HepG2 (cell line): ENCODE results near the gene LHPP. TPM values are rescaled to one million over a fixed set of nuclear protein-coding genes. Genes with fewer than 3 reads are reported as not detected.

Experiments used
- DZIP1 ChIP-seq: sonication (generic); formaldehyde crosslinking; IDR thresholded peaks from 2 replicates; pipeline ENCODE4 v1.5.0; 2020; ENCODE audit warnings: mild to moderate bottlenecking, missing genetic modification reagents
- FOSL2 ChIP-seq: sonication (generic); formaldehyde crosslinking; IDR thresholded peaks from 2 replicates; pipeline ENCODE4 v1.4.0; 2020; ENCODE audit warnings: missing genetic modification reagents
- GATA4 ChIP-seq: sonication (generic); IDR thresholded peaks from 2 replicates; pipeline ENCODE4 v1.6.1; 2016; ENCODE audit warnings: antibody characterized with exemption, low read depth, borderline replicate concordance
- GATAD1 ChIP-seq: IDR thresholded peaks from 2 replicates; pipeline ENCODE4 v1.6.1; 2016; ENCODE audit warnings: missing genetic modification reagents, missing compliant biosample characterization
- HCFC1 ChIP-seq: fragments of 150-350 bp; IDR thresholded peaks from 2 replicates; pipeline ENCODE4 v1.6.1; 2014; ENCODE audit warnings: low read depth, low read length
- MAZ ChIP-seq, 2 experiments: sonication (generic) in 1 of 2; formaldehyde crosslinking in 1 of 2; IDR thresholded peaks; 2 replicates each; pipeline versions ENCODE4 v1.5.0 to v1.6.1; 2012 to 2020; ENCODE audit warnings: low read depth in 2 of 2, mild to moderate bottlenecking in 2 of 2, borderline replicate concordance in 1 of 2, improper control_type of control experiment in 1 of 2, low read length in 1 of 2, missing genetic modification reagents in 1 of 2, moderate library complexity in 1 of 2
- MED13 ChIP-seq: sonication (generic); formaldehyde crosslinking; IDR thresholded peaks from 2 replicates; pipeline ENCODE4 v1.5.0; 2020; ENCODE audit warnings: missing genetic modification reagents
- PRDM15 ChIP-seq: sonication (generic); formaldehyde crosslinking; IDR thresholded peaks from 2 replicates; pipeline ENCODE4 v1.4.0; 2020; ENCODE audit warnings: missing genetic modification reagents
- SMYD3 ChIP-seq: sonication (generic); formaldehyde crosslinking; IDR thresholded peaks from 2 replicates; pipeline ENCODE4 v1.8.1; 2023; ENCODE audit warnings: mild to moderate bottlenecking, missing genetic modification reagents
- TBX3 ChIP-seq: fragments of 450-650 bp; IDR thresholded peaks from 2 replicates; pipeline ENCODE4 v1.6.1; 2017; ENCODE audit warnings: antibody characterized with exemption, mild to moderate bottlenecking, inconsistent platforms, borderline replicate concordance
- TMF1 ChIP-seq: sonication (generic); formaldehyde crosslinking; IDR thresholded peaks from 2 replicates; pipeline ENCODE4 v1.8.1; 2022; ENCODE audit warnings: low read depth, missing genetic modification reagents
- ZBTB7B ChIP-seq: sonication (generic); formaldehyde crosslinking; IDR thresholded peaks from 2 replicates; pipeline ENCODE4 v1.4.0; 2020; ENCODE audit warnings: missing genetic modification reagents
- ZFP62 ChIP-seq: sonication (generic); formaldehyde crosslinking; IDR thresholded peaks from 2 replicates; pipeline ENCODE4 v1.4.0; 2020; ENCODE audit warnings: missing genetic modification reagents
- ZNF275 ChIP-seq: sonication (generic); formaldehyde crosslinking; IDR thresholded peaks from 2 replicates; pipeline ENCODE4 v1.8.0; 2022; ENCODE audit warnings: missing genetic modification reagents, mild to moderate bottlenecking, inconsistent platforms, borderline replicate concordance
- ZNF446 ChIP-seq: sonication (generic); formaldehyde crosslinking; IDR thresholded peaks from 2 replicates; pipeline ENCODE4 v1.5.0; 2020; ENCODE audit warnings: mild to moderate bottlenecking, missing genetic modification reagents
- ZNF501 ChIP-seq: sonication (generic); formaldehyde crosslinking; IDR thresholded peaks from 2 replicates; pipeline ENCODE4 v1.5.1; 2020; ENCODE audit warnings: mild to moderate bottlenecking, moderate library complexity, missing genetic modification reagents
- ZNF512 ChIP-seq: sonication (generic); formaldehyde crosslinking; IDR thresholded peaks from 2 replicates; pipeline ENCODE4 v1.4.0; 2020; ENCODE audit warnings: mild to moderate bottlenecking, missing genetic modification reagents
- polyA plus RNA-seq, 8 experiments: library from polyadenylated mRNA; depleted of rRNA in 3 of 8; stranded (reverse) in 7 of 8; unstranded in 1 of 8; fragments of >200 nt; fragmentation: Illumina TruSeq in 4 of 8; extraction: Trizol in 4 of 8; gene quantifications; 2 replicates each; pipeline versions ENCODE4 v1.2.1 to v1.2.3, GENCODE V29; 2011 to 2016; ENCODE audit warnings: low read depth in 4 of 8, missing spikeins in 1 of 8, mixed read lengths in 1 of 8; ENCODE audit not compliant: insufficient read depth in 1 of 8
- total RNA-seq, 5 experiments: library from RNA; depleted of rRNA; stranded (reverse); fragments of >200 nt; fragmentation: Illumina TruSeq; extraction: Trizol; gene quantifications; 2 replicates each; pipeline ENCODE4 v1.2.3, GENCODE V29; 2016; ENCODE audit warnings: low read depth in 1 of 5
- TF ChIP-seq, protein P1 (sequence below): IDR thresholded peaks from 2 replicates; pipeline ENCODE4 v1.6.1; 2016; ENCODE audit warnings: low read depth, control low read depth

The LHPP gene
- total and polyA plus RNA-seq, 2 of the 13 experiments (the other 11 are each of a cell fraction or from before 2014, with no cell fraction given), result 5.2 to 13.1 TPM

GRCh38 chr10:124461642-124462347 is at the start of gene LHPP (continued):
- TF ChIP-seq ZNF275 (CRISPR knock-in tag), result peak; percentile 55; the same call in 1 of the 2 replicates
- TF ChIP-seq FOSL2, result no peak
- peak; percentile 83 for TF ChIP-seq ZBTB7B (CRISPR knock-in tag)
- peak; percentile 52; the same call in 1 of the 2 replicates for TF ChIP-seq ZNF501
- no peak for TF ChIP-seq MAZ (IDR thresholded peaks at IDR 0.05; ENCODE audit: borderline replicate concordance, low read depth, low read length)
- TF ChIP-seq MAZ (CRISPR knock-in tag; IDR thresholded peaks at IDR 0.05; ENCODE audit: low read depth), result no peak
- peak; percentile 9; the same call in 1 of the 2 replicates for TF ChIP-seq GATA4
- no peak for TF ChIP-seq SMYD3 (CRISPR knock-in tag)
- peak; percentile 71; the same call in 1 of the 2 replicates for TF ChIP-seq PRDM15 (CRISPR knock-in tag)
- TF ChIP-seq TBX3, result no peak
- TF ChIP-seq TMF1 (CRISPR knock-in tag), result no peak
- TF ChIP-seq ZFP62 (CRISPR knock-in tag), result no peak
- no peak for TF ChIP-seq DZIP1 (CRISPR knock-in tag)
- TF ChIP-seq, protein P1, sequence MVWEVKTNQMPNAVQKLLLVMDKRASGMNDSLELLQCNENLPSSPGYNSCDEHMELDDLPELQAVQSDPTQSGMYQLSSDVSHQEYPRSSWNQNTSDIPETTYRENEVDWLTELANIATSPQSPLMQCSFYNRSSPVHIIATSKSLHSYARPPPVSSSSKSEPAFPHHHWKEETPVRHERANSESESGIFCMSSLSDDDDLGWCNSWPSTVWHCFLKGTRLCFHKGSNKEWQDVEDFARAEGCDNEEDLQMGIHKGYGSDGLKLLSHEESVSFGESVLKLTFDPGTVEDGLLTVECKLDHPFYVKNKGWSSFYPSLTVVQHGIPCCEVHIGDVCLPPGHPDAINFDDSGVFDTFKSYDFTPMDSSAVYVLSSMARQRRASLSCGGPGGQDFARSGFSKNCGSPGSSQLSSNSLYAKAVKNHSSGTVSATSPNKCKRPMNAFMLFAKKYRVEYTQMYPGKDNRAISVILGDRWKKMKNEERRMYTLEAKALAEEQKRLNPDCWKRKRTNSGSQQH (CRISPR knock-in tag), result no peak
- TF ChIP-seq ZNF512 (CRISPR knock-in tag), result no peak
- no peak for TF ChIP-seq MED13 (CRISPR knock-in tag)
- peak; percentile 86 for TF ChIP-seq HCFC1
- TF ChIP-seq GATAD1, result peak; percentile 25; the same call in 1 of the 2 replicates
- TF ChIP-seq ZNF446 (CRISPR knock-in tag), result no peak
